ENCODE results near the gene MRPL38. TPM values are rescaled to one million over a fixed set of nuclear protein-coding genes. Genes with fewer than 3 reads are reported as not detected.

The MRPL38 gene
- polyA plus RNA-seq, 3 donors, result 27.8 to 44.1 (median 36.0) TPM

DNA sequence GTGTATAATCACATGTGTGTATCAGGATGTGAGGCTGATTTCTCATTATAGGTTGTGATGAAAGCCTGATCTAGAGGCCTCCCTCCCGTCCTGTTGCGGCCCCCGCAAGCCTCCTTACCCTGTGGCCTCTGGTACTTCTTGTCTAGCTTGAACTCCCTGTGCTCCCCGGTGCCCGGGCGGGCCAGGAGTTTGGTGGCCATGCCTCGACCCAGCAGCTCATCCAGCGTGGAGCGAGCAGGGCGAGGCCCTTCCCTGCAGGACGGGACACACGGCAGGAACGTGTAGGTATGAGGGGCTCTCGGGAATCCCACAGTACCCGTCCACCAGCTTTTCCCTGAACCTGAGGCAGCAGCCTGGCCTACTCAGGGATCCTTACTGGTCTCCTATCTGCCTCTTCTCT is 21.2 kb upstream of the MRPL38 start:
- Histone ChIP-seq H3K36me3 (replicated peaks in 1 of 2; ENCODE audit: control insufficient read depth in 1 of 2, insufficient read depth in 2 of 2, low read length in 2 of 2) (no peaks in the 10 kb centered on the region), H3K9me3 (replicated peaks in 1 of 2; ENCODE audit: control insufficient read depth in 1 of 2, insufficient read depth in 1 of 2, low read length in 2 of 2) (no peaks in the 10 kb centered on the region), H3K79me2 (ENCODE audit: insufficient read depth, low read length) (no peaks in the 10 kb centered on the region), H3K27ac (ENCODE audit: low read depth in 1 of 2, low read length in 2 of 2) (no peak overlapping the region), H3K4me3 (replicated peaks in 1 of 3; ENCODE audit: low read depth in 2 of 3, low read length in 3 of 3) (no peak overlapping the region), H3K9ac (ENCODE audit: insufficient read depth, low read length, poor library complexity, severe bottlenecking) (no peak overlapping the region), H3K4me2 (replicated peaks; ENCODE audit: extremely low read depth, low read length, poor library complexity, severe bottlenecking) (no peak overlapping the region), H3K4me1 (ENCODE audit: control insufficient read depth in 1 of 2, insufficient read depth in 2 of 2, low read length in 2 of 2) (peaks cover 0 to 8% of the 10 kb centered on the region in 2 donors), H3K27me3 (ENCODE audit: control insufficient read depth in 2 of 2, insufficient read depth in 2 of 2, low read length in 2 of 2) (no peaks in the 10 kb centered on the region), H2AFZ (ENCODE audit: insufficient read depth, low read depth, low read length, poor library complexity, severe bottlenecking) (no peak overlapping the region), H4K20me1 (ENCODE audit: insufficient read depth, low read length) (no peaks in the 10 kb centered on the region)
- TF ChIP-seq, protein P1, sequence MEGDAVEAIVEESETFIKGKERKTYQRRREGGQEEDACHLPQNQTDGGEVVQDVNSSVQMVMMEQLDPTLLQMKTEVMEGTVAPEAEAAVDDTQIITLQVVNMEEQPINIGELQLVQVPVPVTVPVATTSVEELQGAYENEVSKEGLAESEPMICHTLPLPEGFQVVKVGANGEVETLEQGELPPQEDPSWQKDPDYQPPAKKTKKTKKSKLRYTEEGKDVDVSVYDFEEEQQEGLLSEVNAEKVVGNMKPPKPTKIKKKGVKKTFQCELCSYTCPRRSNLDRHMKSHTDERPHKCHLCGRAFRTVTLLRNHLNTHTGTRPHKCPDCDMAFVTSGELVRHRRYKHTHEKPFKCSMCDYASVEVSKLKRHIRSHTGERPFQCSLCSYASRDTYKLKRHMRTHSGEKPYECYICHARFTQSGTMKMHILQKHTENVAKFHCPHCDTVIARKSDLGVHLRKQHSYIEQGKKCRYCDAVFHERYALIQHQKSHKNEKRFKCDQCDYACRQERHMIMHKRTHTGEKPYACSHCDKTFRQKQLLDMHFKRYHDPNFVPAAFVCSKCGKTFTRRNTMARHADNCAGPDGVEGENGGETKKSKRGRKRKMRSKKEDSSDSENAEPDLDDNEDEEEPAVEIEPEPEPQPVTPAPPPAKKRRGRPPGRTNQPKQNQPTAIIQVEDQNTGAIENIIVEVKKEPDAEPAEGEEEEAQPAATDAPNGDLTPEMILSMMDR (IDR thresholded peaks at IDR 0.05), result no peak
- Mint-ChIP-seq H3K4me3 (no peak overlapping the region), H3K9me3 (no peaks in the 10 kb centered on the region), H3K27me3 (ENCODE audit: low read depth in 3 of 3) (peaks cover 0 to 3% (median 0%) of the 10 kb centered on the region in 3 donors), H3K4me1 (peaks cover 8% of the 10 kb centered on the region), H3K27ac (no peak overlapping the region), H3K36me3 (no peaks in the 10 kb centered on the region)
- WGBS (ENCODE audit: insufficient coverage), result 98% methylated on average over 15 of the region's 15 CpGs
- no peak for DNase-seq
- intact Hi-C loops (cut with micrococcal nuclease), result no loop called here

DNA sequence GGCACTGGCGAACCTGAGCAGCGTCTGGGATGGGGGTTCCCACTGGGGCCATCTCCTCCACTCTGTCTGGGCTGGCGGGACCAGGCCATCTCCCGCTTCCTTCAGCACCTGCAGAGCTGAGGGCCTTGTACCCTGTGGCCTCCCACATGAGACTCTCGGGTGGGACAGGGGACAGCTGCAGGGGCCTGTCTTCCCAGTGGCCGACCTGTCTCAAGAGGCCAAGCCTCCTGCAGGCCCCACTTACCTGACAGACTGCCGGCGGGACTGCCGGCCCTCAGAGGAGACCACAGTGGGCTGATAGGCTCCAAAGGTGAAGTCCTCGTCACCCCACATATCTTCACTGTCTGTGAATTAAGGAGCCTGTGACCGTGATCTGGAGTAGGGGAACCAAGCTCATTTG is 20.4 kb upstream of the MRPL38 start:
- H4K20me1 ChIP-seq (ENCODE audit: insufficient read depth, low read length), result no peaks in the 10 kb centered on the region
- H3K4me3 Mint-ChIP-seq, result no peak overlapping the region
- no peaks in the 10 kb centered on the region for H3K36me3 ChIP-seq (replicated peaks in 1 of 2; ENCODE audit: control insufficient read depth in 1 of 2, insufficient read depth in 2 of 2, low read length in 2 of 2)
- no peaks in the 10 kb centered on the region for H3K27me3 ChIP-seq (ENCODE audit: control insufficient read depth in 2 of 2, insufficient read depth in 2 of 2, low read length in 2 of 2)
- no peak overlapping the region for H3K27ac ChIP-seq (ENCODE audit: low read depth in 1 of 2, low read length in 2 of 2)
- H3K9me3 Mint-ChIP-seq, result no peaks in the 10 kb centered on the region
- H3K36me3 Mint-ChIP-seq, result no peaks in the 10 kb centered on the region
- 100% methylated on average over 5 of the region's 11 CpGs for WGBS (ENCODE audit: insufficient coverage)
- no peak overlapping the region for H3K4me3 ChIP-seq (replicated peaks in 1 of 3; ENCODE audit: low read depth in 2 of 3, low read length in 3 of 3)
- H3K4me1 Mint-ChIP-seq, result peaks cover 8% of the 10 kb centered on the region
- peaks cover 0 to 8% of the 10 kb centered on the region in 2 donors for H3K4me1 ChIP-seq (ENCODE audit: control insufficient read depth in 1 of 2, insufficient read depth in 2 of 2, low read length in 2 of 2)
- intact Hi-C loops (cut with micrococcal nuclease), result no loop called here
- H3K27me3 Mint-ChIP-seq (ENCODE audit: low read depth in 3 of 3), result peaks cover 0 to 3% (median 0%) of the 10 kb centered on the region in 3 donors
- H3K79me2 ChIP-seq (ENCODE audit: insufficient read depth, low read length), result no peaks in the 10 kb centered on the region
- H3K27ac Mint-ChIP-seq, result no peak overlapping the region
- TF ChIP-seq, protein P1 (IDR thresholded peaks at IDR 0.05), result no peak
- H3K9me3 ChIP-seq (replicated peaks in 1 of 2; ENCODE audit: control insufficient read depth in 1 of 2, insufficient read depth in 1 of 2, low read length in 2 of 2), result no peaks in the 10 kb centered on the region
- H3K4me2 ChIP-seq (replicated peaks; ENCODE audit: extremely low read depth, low read length, poor library complexity, severe bottlenecking), result no peak overlapping the region
- no peak overlapping the region for H3K9ac ChIP-seq (ENCODE audit: insufficient read depth, low read length, poor library complexity, severe bottlenecking)
- no peak overlapping the region for H2AFZ ChIP-seq (ENCODE audit: insufficient read depth, low read depth, low read length, poor library complexity, severe bottlenecking)
- no peak for DNase-seq
